GM12891 (cell line): ENCODE data around the gene MARCHF9.

ENCODE experiments used
- POLR2A ChIP-seq: IDR thresholded peaks from 2 replicates; pipeline ENCODE4 v1.6.1; 2011; ENCODE audit warnings: low read depth, low read length, control low read depth
- POLR2AphosphoS5 ChIP-seq: IDR thresholded peaks from 2 replicates; pipeline ENCODE4 v1.6.1; 2011; ENCODE audit warnings: low read depth, low read length, control low read depth
- POU2F2 ChIP-seq: IDR thresholded peaks from 2 replicates; pipeline ENCODE4 v1.6.1; 2011; ENCODE audit warnings: low read depth, mild to moderate bottlenecking, control low read depth, low read length, moderate library complexity
- SPI1 ChIP-seq: IDR thresholded peaks from 2 replicates; pipeline ENCODE4 v1.6.1; 2011; ENCODE audit warnings: low read depth, low read length, control low read depth
- TAF1 ChIP-seq: IDR thresholded peaks from 2 replicates; pipeline ENCODE4 v1.6.1; 2011; ENCODE audit warnings: low read depth, low read length, control low read depth

- TF ChIP-seq POLR2AphosphoS5 (no peak), POLR2A (no peak), TAF1 (no peak), SPI1 (no peak), POU2F2 (0 out of 2 replicates have a peak, but pooled peaks have one; percentile 12)
Measured at GRCh38 chr12:57759360-57759980, 4.6 kb downstream of the MARCHF9 start.
